Measurements from ENCODE around the gene MICU2. TPM values are rescaled to one million over a fixed set of nuclear protein-coding genes. Genes with fewer than 3 reads are reported as not detected.

The MICU2 gene
- total RNA-seq, 1 experiment from 2014 or later: 16.3 TPM

- no peak overlapping the region for H3K27ac Mint-ChIP-seq (ENCODE audit: unreplicated experiment)
- TF ChIP-seq, protein P1, sequence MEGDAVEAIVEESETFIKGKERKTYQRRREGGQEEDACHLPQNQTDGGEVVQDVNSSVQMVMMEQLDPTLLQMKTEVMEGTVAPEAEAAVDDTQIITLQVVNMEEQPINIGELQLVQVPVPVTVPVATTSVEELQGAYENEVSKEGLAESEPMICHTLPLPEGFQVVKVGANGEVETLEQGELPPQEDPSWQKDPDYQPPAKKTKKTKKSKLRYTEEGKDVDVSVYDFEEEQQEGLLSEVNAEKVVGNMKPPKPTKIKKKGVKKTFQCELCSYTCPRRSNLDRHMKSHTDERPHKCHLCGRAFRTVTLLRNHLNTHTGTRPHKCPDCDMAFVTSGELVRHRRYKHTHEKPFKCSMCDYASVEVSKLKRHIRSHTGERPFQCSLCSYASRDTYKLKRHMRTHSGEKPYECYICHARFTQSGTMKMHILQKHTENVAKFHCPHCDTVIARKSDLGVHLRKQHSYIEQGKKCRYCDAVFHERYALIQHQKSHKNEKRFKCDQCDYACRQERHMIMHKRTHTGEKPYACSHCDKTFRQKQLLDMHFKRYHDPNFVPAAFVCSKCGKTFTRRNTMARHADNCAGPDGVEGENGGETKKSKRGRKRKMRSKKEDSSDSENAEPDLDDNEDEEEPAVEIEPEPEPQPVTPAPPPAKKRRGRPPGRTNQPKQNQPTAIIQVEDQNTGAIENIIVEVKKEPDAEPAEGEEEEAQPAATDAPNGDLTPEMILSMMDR (IDR thresholded peaks at IDR 0.05; ENCODE audit: unreplicated experiment): no peak
- H3K9me3 Mint-ChIP-seq (ENCODE audit: low read depth, unreplicated experiment): no peaks in the 10 kb centered on the region
- no peak for DNase-seq
- H3K27me3 Mint-ChIP-seq (ENCODE audit: unreplicated experiment): no peaks in the 10 kb centered on the region
- no peak overlapping the region for H3K4me3 Mint-ChIP-seq (ENCODE audit: low read depth, unreplicated experiment)
- no peaks in the 10 kb centered on the region for H3K36me3 Mint-ChIP-seq (ENCODE audit: insufficient read depth, unreplicated experiment)
- intact Hi-C loops (cut with micrococcal nuclease; ENCODE audit: unreplicated experiment): no loop called here
- CTCF ChIA-PET: no interaction called here
- H3K4me1 Mint-ChIP-seq (ENCODE audit: low read depth, unreplicated experiment): no peaks in the 10 kb centered on the region
- no TSS peak for BruUV-seq (replicated peaks)
These were observed 74.7 kb downstream of the MICU2 start for GRCh38 chr13:21529146-21529893.

DNA sequence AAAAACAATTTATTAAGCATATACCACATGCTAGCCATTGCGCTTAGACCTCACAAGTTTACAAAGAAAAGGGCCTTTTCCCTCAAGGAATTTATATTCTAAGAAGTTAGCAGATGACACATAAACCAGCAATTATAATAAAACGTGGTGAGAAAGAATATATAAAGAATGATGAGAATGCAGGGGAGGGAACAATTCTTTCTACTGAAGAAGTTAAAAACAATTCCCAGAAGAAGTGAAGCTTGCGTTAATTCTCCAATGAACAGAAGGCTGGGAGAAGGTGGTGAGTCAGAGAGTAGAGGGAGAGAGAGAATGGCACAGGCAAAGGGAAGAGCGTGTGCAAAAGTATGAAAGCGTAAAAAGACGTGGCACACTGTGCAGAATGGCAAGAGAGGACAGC, 75.4 kb downstream of the MICU2 start:
- Mint-ChIP-seq H3K4me3 (ENCODE audit: low read depth, unreplicated experiment) (no peak overlapping the region), H3K4me1 (ENCODE audit: low read depth, unreplicated experiment) (no peaks in the 10 kb centered on the region), H3K27ac (ENCODE audit: unreplicated experiment) (no peak overlapping the region), H3K9me3 (ENCODE audit: low read depth, unreplicated experiment) (no peaks in the 10 kb centered on the region), H3K36me3 (ENCODE audit: insufficient read depth, unreplicated experiment) (no peaks in the 10 kb centered on the region), H3K27me3 (ENCODE audit: unreplicated experiment) (no peaks in the 10 kb centered on the region)
- CTCF ChIA-PET: no interaction called here
- TF ChIP-seq, protein P1 (IDR thresholded peaks at IDR 0.05; ENCODE audit: unreplicated experiment): no peak
- no peak for DNase-seq
- no TSS peak for BruUV-seq (replicated peaks)
- intact Hi-C loops (cut with micrococcal nuclease; ENCODE audit: unreplicated experiment): no loop called here

GRCh38 chr13:21526707-21527540, 77.0 kb downstream of the MICU2 start:
- Mint-ChIP-seq H3K36me3 (ENCODE audit: insufficient read depth, unreplicated experiment) (no peaks in the 10 kb centered on the region), H3K27me3 (ENCODE audit: unreplicated experiment) (no peaks in the 10 kb centered on the region), H3K9me3 (ENCODE audit: low read depth, unreplicated experiment) (no peaks in the 10 kb centered on the region), H3K4me3 (ENCODE audit: low read depth, unreplicated experiment) (no peak overlapping the region), H3K27ac (ENCODE audit: unreplicated experiment) (no peak overlapping the region), H3K4me1 (ENCODE audit: low read depth, unreplicated experiment) (no peaks in the 10 kb centered on the region)
- intact Hi-C loops (cut with micrococcal nuclease; ENCODE audit: unreplicated experiment): no loop called here
- no peak for DNase-seq
- BruUV-seq (replicated peaks): no TSS peak
- TF ChIP-seq, protein P1 (IDR thresholded peaks at IDR 0.05; ENCODE audit: unreplicated experiment): no peak
- CTCF ChIA-PET: no interaction called here

GRCh38 chr13:21522847-21523246, 81.1 kb downstream of the MICU2 start:
- Mint-ChIP-seq H3K9me3 (ENCODE audit: low read depth, unreplicated experiment) (no peaks in the 10 kb centered on the region), H3K27ac (ENCODE audit: unreplicated experiment) (no peak overlapping the region), H3K36me3 (ENCODE audit: insufficient read depth, unreplicated experiment) (no peaks in the 10 kb centered on the region), H3K27me3 (ENCODE audit: unreplicated experiment) (no peaks in the 10 kb centered on the region), H3K4me1 (ENCODE audit: low read depth, unreplicated experiment) (no peaks in the 10 kb centered on the region), H3K4me3 (ENCODE audit: low read depth, unreplicated experiment) (no peak overlapping the region)
- intact Hi-C loops (cut with micrococcal nuclease; ENCODE audit: unreplicated experiment): no loop called here
- no peak for DNase-seq
- BruUV-seq (replicated peaks): no TSS peak
- CTCF ChIA-PET: no interaction called here
- TF ChIP-seq, protein P1 (IDR thresholded peaks at IDR 0.05; ENCODE audit: unreplicated experiment): no peak
